Upper lobe of left lung (tissue), 6 donors: ENCODE results near the gene BICDL2. TPM values are rescaled to one million over a fixed set of nuclear protein-coding genes. Genes with fewer than 3 reads are reported as not detected.
"Not testable (repeated sequence)": the region's sequence is repeated elsewhere in the genome, so short reads cannot be mapped to it uniquely, and the experiment has no call there.

ENCODE experiments used
- ATAC-seq, 2 donors: fragments of 200-7000 bp; cut with Tn5 transposase; one replicate each; pipeline ENCODE4 v1.9.1; 2022; ENCODE audit warnings: mild to moderate bottlenecking in 2 of 2, moderate library complexity in 2 of 2; ENCODE audit not compliant: low FRiP score in 2 of 2
- DNase-seq, 2 donors: peaks; one replicate each; pipeline ENCODE4 v3.0.0-alpha.2; 2019 to 2020
- H3K27ac ChIP-seq, 4 donors: fragments of 200-600 bp; sonication (generic); one replicate each; pipeline ENCODE4 v1.5.1; 2016 to 2019
- H3K27me3 ChIP-seq, 4 donors: fragments of 200-600 bp; sonication (generic); one replicate each; pipeline ENCODE4 v1.5.1; 2017 to 2019
- H3K36me3 ChIP-seq, 4 donors: fragments of 200-600 bp; sonication (generic); one replicate each; pipeline ENCODE4 v1.5.1; 2016 to 2019
- H3K4me1 ChIP-seq, 4 donors: fragments of 200-600 bp; sonication (generic); one replicate each; pipeline ENCODE4 v1.5.1; 2018 to 2019
- H3K4me3 ChIP-seq, 4 donors: fragments of 200-600 bp; sonication (generic); one replicate each; pipeline ENCODE4 v1.5.1; 2017 to 2019; ENCODE audit warnings: mild to moderate bottlenecking in 2 of 4, moderate library complexity in 1 of 4
- H3K9me3 ChIP-seq, 4 donors: fragments of 200-600 bp; sonication (generic); one replicate each; pipeline ENCODE4 v1.5.1; 2018 to 2019
- CTCF ChIP-seq, 6 experiments: fragments of 450-650 bp in 4 of 6; fragments of 200-600 bp in 2 of 6; sonication (generic) in 2 of 6; IDR thresholded peaks; one replicate each; pipeline ENCODE4 v1.5.1; 2016 to 2019; ENCODE audit warnings: antibody characterized with exemption in 6 of 6
- EP300 ChIP-seq, 4 donors: sonication (generic); formaldehyde crosslinking; IDR thresholded peaks; one replicate each; pipeline ENCODE4 v1.5.1; 2017; ENCODE audit warnings: antibody characterized with exemption in 4 of 4, control low read depth in 2 of 4
- POLR2A ChIP-seq, 4 donors: fragments of 450-650 bp; IDR thresholded peaks; one replicate each; pipeline ENCODE4 v1.5.1; 2016 to 2017; ENCODE audit warnings: antibody characterized with exemption in 4 of 4, mild to moderate bottlenecking in 2 of 4
- POLR2AphosphoS5 ChIP-seq, 2 donors: sonication (generic); formaldehyde crosslinking; IDR thresholded peaks; one replicate each; pipeline ENCODE4 v1.5.1; 2017; ENCODE audit warnings: antibody characterized with exemption in 2 of 2
- WGBS, 2 donors: methylation state at CpG; one replicate each; pipeline ENCODE4 v1.1.5; 2017 to 2018; 5-methylcytosine and 5-hydroxymethylcytosine counted together
- total RNA-seq, 6 donors: library from RNA; depleted of rRNA in 4 of 6; stranded (reverse); fragments of >200 nt in 4 of 6; gene quantifications; one replicate each; pipeline versions ENCODE4 v1.1.0 to v1.2.1, GENCODE V29; 2016 to 2021
- donor health status: DM: no; HTN: no; CAD: no; lungs with moderate emphysema.
- donor health status: DM: no; HTN: yes; CAD: no; lungs with severe emphysema.

Gene BICDL2
- total RNA-seq, 6 donors from 2014 or later: 18.5 to 98.5 (median 35.0) TPM

- 88 to 90% methylated on average over 17 of the region's 17 CpGs for WGBS, 2 donors
- Histone ChIP-seq H3K27me3 (no peaks in the 10 kb centered on the region), H3K27ac (no peak overlapping the region), H3K4me3 (no peak overlapping the region), H3K36me3 (peaks cover 0 to 15% (median 0%) of the 10 kb centered on the region in 4 donors), H3K9me3 (no peaks in the 10 kb centered on the region), H3K4me1 (peaks cover 0 to 12% (median 4%) of the 10 kb centered on the region in 4 donors)
- DNase-seq (peak in 1 of 2 donors; percentile 30), ATAC-seq (no peak)
- TF ChIP-seq POLR2AphosphoS5 (IDR thresholded peaks at IDR 0.05): no peak
These were observed 43.3 kb upstream of the BICDL2 start for GRCh38 chr16:3080024-3080423.

GRCh38 chr16:3076577-3076976 lies 39.8 kb upstream of the BICDL2 start:
- Histone ChIP-seq H3K27me3 (no peaks in the 10 kb centered on the region), H3K9me3 (no peaks in the 10 kb centered on the region), H3K36me3 (peaks cover 0 to 15% (median 0%) of the 10 kb centered on the region in 4 donors), H3K4me3 (no peak overlapping the region), H3K27ac (peak overlapping the region in 3 of 4 donors; percentile 34 to 79 (median 76)), H3K4me1 (peaks cover 0 to 14% (median 9%) of the 10 kb centered on the region in 4 donors)
- no peak for ATAC-seq
- 81 to 90% methylated on average over 3 to 6 of the region's 6 CpGs for WGBS, 2 donors
- no peak for DNase-seq
- no peak for TF ChIP-seq EP300 (IDR thresholded peaks at IDR 0.05)
- no peak for TF ChIP-seq POLR2AphosphoS5 (IDR thresholded peaks at IDR 0.05)
- TF ChIP-seq CTCF (IDR thresholded peaks at IDR 0.05): no peak

- 87 to 93% methylated on average over 6 of the region's 6 CpGs for WGBS, 2 donors
- peak overlapping the region; percentile 40 to 79 (median 75) for H3K27ac ChIP-seq
- not testable (repeated sequence) for ATAC-seq
These were observed 39.2 kb upstream of the BICDL2 start for GRCh38 chr16:3075946-3076345.

GRCh38 chr16:3075523-3075915 lies 38.8 kb upstream of the BICDL2 start:
- ATAC-seq (no peak), DNase-seq (peak in 1 of 2 donors; percentile 68)
- 31 to 45% methylated on average over 5 to 10 of the region's 10 CpGs for WGBS, 2 donors
- Histone ChIP-seq H3K4me3 (no peak overlapping the region), H3K27ac (peak overlapping the region; percentile 40 to 79 (median 75)), H3K9me3 (no peaks in the 10 kb centered on the region), H3K36me3 (peaks cover 0 to 15% (median 0%) of the 10 kb centered on the region in 4 donors), H3K27me3 (no peaks in the 10 kb centered on the region), H3K4me1 (peaks cover 0 to 14% (median 9%) of the 10 kb centered on the region in 4 donors)
- TF ChIP-seq CTCF (IDR thresholded peaks at IDR 0.05) (no peak), EP300 (IDR thresholded peaks at IDR 0.05) (no peak), POLR2A (IDR thresholded peaks at IDR 0.05) (no peak)

More at GRCh38 chr16:3075946-3076345, 39.2 kb upstream of the BICDL2 start:
- not testable (repeated sequence) for H3K27me3 ChIP-seq, H3K9me3 ChIP-seq, DNase-seq, H3K4me3 ChIP-seq
- Histone ChIP-seq H3K36me3 (peaks cover 0 to 15% (median 0%) of the 10 kb centered on the region in 4 donors), H3K4me1 (peaks cover 0 to 14% (median 9%) of the 10 kb centered on the region in 4 donors)

GRCh38 chr16:3074860-3075522 lies 38.2 kb upstream of the BICDL2 start:
- H3K27me3 ChIP-seq: no peaks in the 10 kb centered on the region
- no peaks in the 10 kb centered on the region for H3K9me3 ChIP-seq
- H3K4me3 ChIP-seq: no peak overlapping the region
- H3K27ac ChIP-seq: peak overlapping the region; percentile 40 to 79 (median 75)
- DNase-seq: peak in 1 of 2 donors; percentile 77
- peaks cover 0 to 14% (median 9%) of the 10 kb centered on the region in 4 donors for H3K4me1 ChIP-seq
- no peak for TF ChIP-seq CTCF (IDR thresholded peaks at IDR 0.05)
- peak in 1 of 2 donors; percentile 37 for TF ChIP-seq POLR2AphosphoS5 (IDR thresholded peaks at IDR 0.05)
- TF ChIP-seq POLR2A (IDR thresholded peaks at IDR 0.05): peak in 1 of 4 donors; percentile 21
- no peak for TF ChIP-seq EP300 (IDR thresholded peaks at IDR 0.05)
- whole genome bisulfite sequencing, 2 donors: 49 to 57% methylated on average over 8 to 9 of the region's 9 CpGs
- H3K36me3 ChIP-seq: peaks cover 0 to 15% (median 0%) of the 10 kb centered on the region in 4 donors
- peak; percentile 68 to 74 for ATAC-seq

- no peak for TF ChIP-seq POLR2AphosphoS5 (IDR thresholded peaks at IDR 0.05)
- no peak for TF ChIP-seq CTCF (IDR thresholded peaks at IDR 0.05)
- no peak for TF ChIP-seq POLR2A (IDR thresholded peaks at IDR 0.05)
- no peak for TF ChIP-seq EP300 (IDR thresholded peaks at IDR 0.05)
- DNase-seq (no peak), ATAC-seq (no peak)
- Histone ChIP-seq H3K27ac (peak overlapping the region in 2 of 4 donors; percentile 46 to 52), H3K4me1 (peaks cover 0 to 17% (median 9%) of the 10 kb centered on the region in 4 donors), H3K27me3 (no peaks in the 10 kb centered on the region), H3K36me3 (peaks cover 0 to 25% (median 2%) of the 10 kb centered on the region in 4 donors), H3K9me3 (no peaks in the 10 kb centered on the region), H3K4me3 (no peak overlapping the region)
- 81 to 90% methylated on average over 7 of the region's 7 CpGs for WGBS, 2 donors
These were observed 36.7 kb upstream of the BICDL2 start for GRCh38 chr16:3073448-3073847.

- H3K9me3 ChIP-seq, ATAC-seq, DNase-seq, H3K27me3 ChIP-seq, H3K4me3 ChIP-seq: not testable (repeated sequence)
- Histone ChIP-seq H3K27ac (peak overlapping the region in 2 of 4 donors; percentile 46 to 52), H3K4me1 (peaks cover 7 to 24% (median 12%) of the 10 kb centered on the region in 4 donors), H3K36me3 (peaks cover 0 to 23% (median 6%) of the 10 kb centered on the region in 4 donors)
- WGBS, 2 donors: 55% methylated on average over 7 of the region's 18 CpGs; no CpG with 5 or more reads in 1 of the 2 donors
These were observed 36.0 kb upstream of the BICDL2 start for GRCh38 chr16:3072576-3073263.
